GM12878 (cell line): ENCODE measurements around the gene XPC.

Source experiments
- CEBPB ChIP-seq, 2 experiments: fragments of 150-350 bp in 1 of 2; IDR thresholded peaks; 2 replicates each; pipeline ENCODE4 v1.6.1; 2012 to 2014; ENCODE audit warnings: low read depth in 2 of 2, low read length in 2 of 2, borderline replicate concordance in 1 of 2, inconsistent platforms in 1 of 2
- CHD2 ChIP-seq: IDR thresholded peaks from 2 replicates; pipeline ENCODE4 v1.6.1; 2011; ENCODE audit warnings: low read depth, low read length, improper control_type of control experiment, borderline replicate concordance
- CHD4 ChIP-seq: fragments of 200-600 bp; sonication (generic); IDR thresholded peaks from 2 replicates; pipeline ENCODE4 v1.6.1; 2016; ENCODE audit warnings: mild to moderate bottlenecking
- EP300 ChIP-seq, 2 experiments: fragments of 150-350 bp in 1 of 2; IDR thresholded peaks; 2 replicates each; pipeline ENCODE4 v1.6.1; 2011 to 2012; ENCODE audit warnings: low read depth in 2 of 2, low read length in 2 of 2, borderline replicate concordance in 1 of 2, improper control_type of control experiment in 1 of 2, inconsistent platforms in 1 of 2; ENCODE audit not compliant: control insufficient read depth in 1 of 2
- MYC ChIP-seq: IDR thresholded peaks from 2 replicates; pipeline ENCODE4 v1.6.1; 2011; ENCODE audit warnings: mild to moderate bottlenecking, low read length, moderate library complexity, inconsistent platforms; ENCODE audit not compliant: insufficient read depth, insufficient replicate concordance, insufficient read length, severe bottlenecking
- RB1 ChIP-seq: fragments of 450-650 bp; formaldehyde crosslinking; IDR thresholded peaks from 2 replicates; pipeline ENCODE4 v1.6.1; 2017; ENCODE audit warnings: mild to moderate bottlenecking, borderline replicate concordance
- SREBF2 ChIP-seq: IDR thresholded peaks from 2 replicates; pipeline ENCODE4 v1.6.1; 2012; ENCODE audit warnings: mild to moderate bottlenecking, low read length
- USF2 ChIP-seq: IDR thresholded peaks from 2 replicates; pipeline ENCODE4 v1.6.1; 2011; ENCODE audit warnings: low read depth, low read length, improper control_type of control experiment, borderline replicate concordance
- TF ChIP-seq, protein P1 (sequence below), 3 experiments: IDR thresholded peaks in 2 of 3; conservative IDR thresholded peaks in 1 of 3; 2 replicates each; pipeline ENCODE4 v1.5.1; 2011; ENCODE audit warnings: low read depth in 3 of 3, low read length in 3 of 3, mild to moderate bottlenecking in 3 of 3, control low read depth in 2 of 3, moderate library complexity in 2 of 3, inconsistent platforms in 1 of 3, mixed read lengths in 1 of 3; ENCODE audit not compliant: control insufficient read depth in 2 of 3, insufficient read depth in 1 of 3; ENCODE audit errors: extremely low read depth in 1 of 3

GRCh38 chr3:14143271-14144225 is 34.9 kb downstream of the XPC start:
- TF ChIP-seq RB1 (no peak), CEBPB (IDR thresholded peaks at IDR 0.05; ENCODE audit: borderline replicate concordance in 1 of 2, low read depth in 2 of 2, low read length in 2 of 2) (no peak), MYC (no peak), SREBF2 (no peak), CHD2 (no peak), USF2 (no peak), CHD4 (no peak), EP300 (IDR thresholded peaks at IDR 0.05; ENCODE audit: borderline replicate concordance in 1 of 2, control insufficient read depth in 1 of 2, low read depth in 2 of 2, low read length in 2 of 2) (no peak)
- TF ChIP-seq, protein P1, sequence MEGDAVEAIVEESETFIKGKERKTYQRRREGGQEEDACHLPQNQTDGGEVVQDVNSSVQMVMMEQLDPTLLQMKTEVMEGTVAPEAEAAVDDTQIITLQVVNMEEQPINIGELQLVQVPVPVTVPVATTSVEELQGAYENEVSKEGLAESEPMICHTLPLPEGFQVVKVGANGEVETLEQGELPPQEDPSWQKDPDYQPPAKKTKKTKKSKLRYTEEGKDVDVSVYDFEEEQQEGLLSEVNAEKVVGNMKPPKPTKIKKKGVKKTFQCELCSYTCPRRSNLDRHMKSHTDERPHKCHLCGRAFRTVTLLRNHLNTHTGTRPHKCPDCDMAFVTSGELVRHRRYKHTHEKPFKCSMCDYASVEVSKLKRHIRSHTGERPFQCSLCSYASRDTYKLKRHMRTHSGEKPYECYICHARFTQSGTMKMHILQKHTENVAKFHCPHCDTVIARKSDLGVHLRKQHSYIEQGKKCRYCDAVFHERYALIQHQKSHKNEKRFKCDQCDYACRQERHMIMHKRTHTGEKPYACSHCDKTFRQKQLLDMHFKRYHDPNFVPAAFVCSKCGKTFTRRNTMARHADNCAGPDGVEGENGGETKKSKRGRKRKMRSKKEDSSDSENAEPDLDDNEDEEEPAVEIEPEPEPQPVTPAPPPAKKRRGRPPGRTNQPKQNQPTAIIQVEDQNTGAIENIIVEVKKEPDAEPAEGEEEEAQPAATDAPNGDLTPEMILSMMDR (IDR thresholded peaks at IDR 0.05 in 2 of 3, conservative IDR thresholded peaks at IDR 0.05 in 1 of 3; ENCODE audit: control insufficient read depth in 2 of 3, extremely low read depth in 1 of 3, insufficient read depth in 1 of 3, low read depth in 3 of 3, low read length in 3 of 3): no peak
